ENCODE results near the gene PCBP3. TPM values are rescaled to one million over a fixed set of nuclear protein-coding genes. Genes with fewer than 3 reads are reported as not detected.

Gene PCBP3
- total RNA-seq, 1 experiment from 2014 or later, result 1.4 TPM

DNA sequence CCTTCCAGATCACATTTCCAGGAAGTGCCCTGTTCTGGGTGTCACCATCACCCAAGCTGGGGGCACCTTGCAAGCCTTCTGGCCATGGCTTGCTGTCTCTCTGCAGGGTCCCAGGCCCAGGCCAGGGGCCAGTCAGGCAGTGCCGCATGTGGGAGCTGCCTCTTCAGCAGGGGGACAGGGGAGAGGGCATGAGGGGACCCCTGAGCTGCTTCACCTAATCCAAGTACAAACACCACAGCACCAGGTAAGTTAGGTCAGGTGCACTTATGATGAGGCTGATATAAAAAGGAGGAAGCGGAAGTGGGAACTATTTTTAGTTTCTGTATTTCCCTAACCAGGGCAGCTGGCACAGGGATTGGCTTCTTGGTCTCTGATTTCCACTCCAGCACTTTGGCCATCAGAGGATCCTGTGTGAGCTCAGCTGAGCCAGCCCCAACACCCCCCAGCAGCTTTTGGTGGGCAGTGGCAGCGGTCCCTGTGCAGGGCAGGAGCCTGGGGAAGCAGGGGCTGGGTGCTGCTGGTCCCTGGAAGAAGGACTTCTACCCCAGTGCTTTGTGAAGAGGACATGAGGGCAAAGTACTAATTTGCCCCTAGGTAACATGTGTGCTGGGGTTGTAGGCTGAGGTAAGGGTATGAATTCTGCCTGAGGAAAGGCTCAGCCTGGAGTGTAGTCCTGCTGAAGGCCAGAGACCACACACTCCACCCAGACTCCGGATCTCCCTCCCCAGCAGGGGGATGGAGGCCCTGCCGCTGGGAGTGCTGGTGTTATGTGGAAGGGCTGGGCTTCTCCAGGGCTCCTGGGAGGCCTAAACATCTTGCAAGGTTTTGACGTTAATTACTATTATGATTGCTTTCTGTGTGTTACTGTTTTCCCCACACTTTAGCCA is 3.3 kb upstream of the PCBP3 start:
- no peak overlapping the region for H3K27ac Mint-ChIP-seq (ENCODE audit: unreplicated experiment)
- CTCF ChIA-PET, result interaction anchor here (0.6 kb wide), 1 partner anchor 92 kb away, joined by 3 read pairs; no protein-coding TSS in a partner anchor
- H3K27me3 Mint-ChIP-seq (ENCODE audit: unreplicated experiment), result peaks cover 11% of the 10 kb centered on the region
- H3K9me3 Mint-ChIP-seq (ENCODE audit: low read depth, unreplicated experiment), result no peaks in the 10 kb centered on the region
- intact Hi-C loops (cut with micrococcal nuclease; ENCODE audit: unreplicated experiment), result no loop called here
- no peak for TF ChIP-seq CTCF (IDR thresholded peaks at IDR 0.05; ENCODE audit: unreplicated experiment)
- no peak overlapping the region for H3K4me3 Mint-ChIP-seq (ENCODE audit: low read depth, unreplicated experiment)
- DNase-seq, result no peak
- H3K36me3 Mint-ChIP-seq (ENCODE audit: insufficient read depth, unreplicated experiment), result no peaks in the 10 kb centered on the region
- BruUV-seq (replicated peaks), result no TSS peak
- H3K4me1 Mint-ChIP-seq (ENCODE audit: low read depth, unreplicated experiment), result no peaks in the 10 kb centered on the region

DNA sequence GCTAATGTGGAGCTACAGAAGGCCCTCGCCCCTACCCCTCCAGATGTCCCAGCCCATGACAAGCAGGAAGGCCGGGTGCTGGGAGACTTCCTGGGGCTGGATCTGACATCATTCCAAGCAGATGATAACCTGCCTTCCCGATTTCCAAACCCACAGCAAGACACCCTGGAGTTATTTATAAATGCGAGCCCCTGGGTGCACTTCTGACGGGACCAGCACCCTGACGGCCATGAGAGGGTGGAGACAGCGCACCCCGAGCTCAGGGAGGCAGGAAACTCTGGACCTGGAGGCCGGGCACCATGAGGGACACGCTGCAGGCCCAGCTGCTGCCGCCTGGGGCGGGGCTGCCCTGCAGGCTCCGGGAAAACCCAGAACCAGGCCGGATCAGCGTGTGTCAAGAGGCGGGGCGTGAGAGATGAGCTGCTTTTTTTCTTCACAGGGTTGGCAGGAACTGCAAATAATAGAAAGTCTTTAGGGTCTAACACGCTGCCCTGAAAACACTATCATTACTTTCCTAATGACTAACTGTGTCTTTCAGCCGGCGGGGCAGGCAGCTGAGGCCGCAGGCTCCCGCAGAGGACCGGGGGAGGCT is 2.5 kb upstream of the PCBP3 start:
- no peak overlapping the region for H3K27ac Mint-ChIP-seq (ENCODE audit: unreplicated experiment)
- no peaks in the 10 kb centered on the region for H3K9me3 Mint-ChIP-seq (ENCODE audit: low read depth, unreplicated experiment)
- no peak for DNase-seq
- intact Hi-C loops (cut with micrococcal nuclease; ENCODE audit: unreplicated experiment), result no loop called here
- H3K27me3 Mint-ChIP-seq (ENCODE audit: unreplicated experiment), result peaks cover 18% of the 10 kb centered on the region
- peak overlapping the region; percentile 37 for H3K4me3 Mint-ChIP-seq (ENCODE audit: low read depth, unreplicated experiment)
- H3K36me3 Mint-ChIP-seq (ENCODE audit: insufficient read depth, unreplicated experiment), result no peaks in the 10 kb centered on the region
- CTCF ChIA-PET, result no interaction called here
- H3K4me1 Mint-ChIP-seq (ENCODE audit: low read depth, unreplicated experiment), result no peaks in the 10 kb centered on the region
- no TSS peak for BruUV-seq (replicated peaks)
- TF ChIP-seq CTCF (IDR thresholded peaks at IDR 0.05; ENCODE audit: unreplicated experiment), result no peak

GRCh38 chr21:45641480-45642035 is 2.0 kb upstream of the PCBP3 start:
- H3K9me3 Mint-ChIP-seq (ENCODE audit: low read depth, unreplicated experiment), result no peaks in the 10 kb centered on the region
- peaks cover 24% of the 10 kb centered on the region for H3K27me3 Mint-ChIP-seq (ENCODE audit: unreplicated experiment)
- no peak for DNase-seq
- no peaks in the 10 kb centered on the region for H3K4me1 Mint-ChIP-seq (ENCODE audit: low read depth, unreplicated experiment)
- H3K27ac Mint-ChIP-seq (ENCODE audit: unreplicated experiment), result no peak overlapping the region
- intact Hi-C loops (cut with micrococcal nuclease; ENCODE audit: unreplicated experiment), result no loop called here
- H3K36me3 Mint-ChIP-seq (ENCODE audit: insufficient read depth, unreplicated experiment), result no peaks in the 10 kb centered on the region
- peak overlapping the region; percentile 37 for H3K4me3 Mint-ChIP-seq (ENCODE audit: low read depth, unreplicated experiment)
- BruUV-seq (replicated peaks), result no TSS peak
- TF ChIP-seq CTCF (IDR thresholded peaks at IDR 0.05; ENCODE audit: unreplicated experiment), result no peak
- CTCF ChIA-PET, result no interaction called here

DNA sequence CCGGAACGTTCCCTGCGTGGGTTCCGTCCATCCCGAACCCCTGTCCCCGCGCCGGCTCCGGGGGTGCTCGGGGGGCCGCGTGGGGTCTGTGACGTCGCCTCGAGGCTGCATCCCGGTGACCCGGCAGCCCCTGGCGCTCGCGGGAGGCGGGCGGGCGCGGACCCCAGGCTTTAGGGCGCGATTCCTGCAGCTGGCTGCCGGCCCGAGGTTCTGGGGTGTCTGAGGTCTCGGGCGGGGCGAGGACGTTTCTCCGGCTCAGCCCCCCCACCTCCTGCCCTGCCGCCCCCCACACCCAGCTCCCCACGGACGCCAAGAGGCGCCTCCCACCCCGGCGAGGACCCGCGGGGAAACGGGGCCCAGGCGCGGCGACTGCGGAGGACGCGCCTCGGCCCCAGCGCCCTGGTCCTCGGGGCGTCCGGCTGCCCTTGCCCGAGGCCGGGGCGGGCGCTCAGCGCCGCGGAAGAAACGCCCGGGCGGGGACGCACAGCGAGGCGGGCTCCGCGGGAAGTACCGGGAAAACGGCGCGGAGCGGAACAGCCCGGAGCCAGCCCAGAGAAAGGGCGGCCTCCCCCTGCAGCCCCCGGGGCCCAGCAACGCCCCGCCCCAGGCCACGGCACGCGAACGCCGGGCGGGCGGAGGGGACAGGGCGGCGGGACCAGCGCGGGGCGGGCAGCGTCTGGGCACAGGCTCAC is 1.3 kb upstream of the PCBP3 start:
- intact Hi-C loops (cut with micrococcal nuclease; ENCODE audit: unreplicated experiment), result no loop called here
- Mint-ChIP-seq H3K27ac (ENCODE audit: unreplicated experiment) (no peak overlapping the region), H3K4me3 (ENCODE audit: low read depth, unreplicated experiment) (no peak overlapping the region), H3K9me3 (ENCODE audit: low read depth, unreplicated experiment) (no peaks in the 10 kb centered on the region), H3K36me3 (ENCODE audit: insufficient read depth, unreplicated experiment) (no peaks in the 10 kb centered on the region), H3K4me1 (ENCODE audit: low read depth, unreplicated experiment) (no peaks in the 10 kb centered on the region), H3K27me3 (ENCODE audit: unreplicated experiment) (peaks cover 31% of the 10 kb centered on the region)
- no peak for TF ChIP-seq CTCF (IDR thresholded peaks at IDR 0.05; ENCODE audit: unreplicated experiment)
- CTCF ChIA-PET, result no interaction called here
- DNase-seq, result no peak
- BruUV-seq (replicated peaks), result no TSS peak
